Mammary microvascular endothelial cell (primary cell): ENCODE data around the gene ZNF507. TPM values are rescaled to one million over a fixed set of nuclear protein-coding genes. Genes with fewer than 3 reads are reported as not detected.

Experiments
- total RNA-seq: library from RNA; depleted of rRNA; stranded (reverse); fragments of >200 nt; gene quantifications from 2 replicates; pipeline ENCODE4 v1.2.3, GENCODE V29; 2015

The ZNF507 gene
- 7.5 and 8.7 TPM in 2 replicates for total RNA-seq

DNA sequence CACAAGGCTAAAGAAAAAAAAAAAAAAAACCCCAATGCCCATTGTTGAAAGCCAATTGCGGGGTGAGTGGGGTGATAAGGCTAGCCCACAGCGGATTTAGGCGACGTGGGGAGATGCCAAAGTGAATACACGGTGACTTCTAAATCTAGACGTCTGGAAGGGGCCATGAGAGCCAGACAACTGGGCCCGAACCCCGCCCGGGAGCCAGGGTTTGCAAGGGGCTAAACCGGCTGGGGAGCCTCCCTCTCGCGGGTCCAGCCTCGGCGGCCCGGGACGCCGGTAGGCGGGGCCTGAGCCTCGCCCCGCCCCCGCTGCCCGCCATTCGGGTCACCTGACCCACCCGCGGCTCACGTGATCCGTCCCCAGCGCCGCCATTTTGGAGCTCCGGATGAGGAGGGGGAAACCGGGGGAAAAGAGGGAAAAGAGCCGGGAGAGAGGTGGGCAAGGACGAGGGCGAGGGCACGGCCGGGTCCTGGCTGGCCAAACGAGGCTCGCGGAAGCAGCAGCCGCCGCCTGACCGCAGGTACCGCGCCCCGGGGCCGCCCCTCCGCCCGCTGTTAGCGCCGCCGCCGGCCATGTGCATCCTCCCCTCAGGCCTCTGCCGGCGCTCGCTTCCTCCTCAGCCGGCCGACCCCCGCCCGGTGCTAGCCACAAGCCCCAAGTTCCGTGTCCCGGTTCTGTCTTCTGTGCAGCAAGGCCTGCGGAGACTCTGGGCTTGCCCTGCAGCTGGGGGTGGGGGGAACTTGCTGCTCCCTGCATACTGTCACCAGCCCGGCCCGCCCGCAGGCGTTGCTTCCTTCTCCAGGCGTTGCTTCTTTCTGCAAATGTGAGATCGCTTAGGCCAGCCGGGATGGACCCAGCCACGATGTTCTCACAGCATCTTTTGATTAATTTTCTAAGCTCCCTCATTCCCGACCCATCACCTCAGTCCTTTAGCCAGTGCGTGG, at the start of gene ZNF507:
Gene ZNF507, plus strand, starts transcription at position 350 of the 947 bp plus-strand sequence. CDS start 7,221 bp downstream, outside the sequence.

DNA sequence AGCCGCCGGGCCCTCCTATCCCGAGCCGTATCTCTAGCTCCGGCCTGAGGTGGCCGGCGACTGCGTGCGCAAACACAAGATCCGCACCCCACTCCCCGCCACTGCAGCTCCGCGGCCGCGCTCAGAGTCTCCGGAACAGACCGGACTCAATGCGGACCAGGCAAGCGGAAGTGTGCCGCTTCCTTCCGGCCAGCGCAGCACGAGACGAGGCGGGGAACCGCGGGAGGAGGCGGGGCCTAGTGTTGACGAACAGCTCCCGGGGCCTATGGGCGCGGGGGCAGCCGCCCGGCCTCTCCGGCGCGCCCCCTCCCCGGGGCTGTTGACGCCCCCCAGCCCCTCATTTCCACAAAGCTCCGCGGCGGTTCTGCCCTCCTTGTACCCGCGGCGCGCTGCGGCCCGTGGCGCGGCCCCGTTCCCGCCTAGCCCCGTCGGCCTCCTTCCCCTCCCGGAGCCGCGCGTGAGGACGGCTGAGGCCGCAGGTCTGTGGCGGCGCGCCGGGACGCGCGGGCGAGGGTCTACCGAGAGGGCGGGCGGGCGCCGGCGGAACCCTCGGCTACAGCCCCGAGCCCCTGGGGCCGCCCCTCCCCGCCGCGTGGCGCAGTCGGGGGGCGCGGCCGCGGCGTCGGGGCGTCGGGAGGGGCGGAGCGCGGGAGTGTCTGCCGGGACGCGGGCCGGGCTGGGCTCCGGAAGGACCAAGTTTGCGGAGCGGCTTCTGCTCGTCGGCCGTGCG, 60.2 kb downstream of the ZNF507 start, which contains the start of gene DPY19L3:
Gene DPY19L3, plus strand, starts transcription at position 340 of the 730 bp plus-strand sequence. CDS start 2,484 bp downstream, outside the sequence.

Other genes starting within 250 kb of the ZNF507 start
- gene DPY19L3, start 60.2 kb downstream of the ZNF507 start, total RNA-seq = 9.4 and 11.6 TPM in 2 replicates
- 207 and 280 TPM in 2 replicates for gene PDCD5, start 235.6 kb downstream of the ZNF507 start, total RNA-seq